Activated T-cell treated with anti-CD3 and anti-CD28 coated beads for 24 hours (primary cell): ENCODE results near the gene MYH1.

Source experiments
- DNase-seq: peaks from one replicate; pipeline ENCODE4 v3.0.0-alpha.2; 2020; ENCODE audit warnings: low read depth

MYH1 gene

GRCh38 chr17:10477701-10478100 is 40.6 kb downstream of the MYH1 start:
- no peak for DNase-seq

DNA sequence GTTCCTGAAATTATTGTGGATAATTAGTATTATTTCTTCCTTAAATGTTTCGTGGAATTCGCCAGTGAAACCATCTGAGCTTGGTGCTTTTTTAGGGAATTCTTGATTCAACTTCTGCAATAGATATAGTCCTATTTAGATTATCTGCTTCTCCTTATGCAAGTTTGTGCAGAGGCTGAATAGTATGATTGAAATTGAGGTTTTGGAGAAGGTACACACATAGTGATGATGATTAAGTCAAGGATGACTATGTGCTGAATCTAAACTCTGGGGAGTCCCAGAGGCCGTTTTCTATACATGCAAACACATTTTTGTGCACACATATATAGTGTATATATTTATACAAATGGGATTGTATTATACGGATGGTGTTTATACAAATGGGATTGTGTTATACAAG is 43.8 kb downstream of the MYH1 start:
- no peak for DNase-seq

DNA sequence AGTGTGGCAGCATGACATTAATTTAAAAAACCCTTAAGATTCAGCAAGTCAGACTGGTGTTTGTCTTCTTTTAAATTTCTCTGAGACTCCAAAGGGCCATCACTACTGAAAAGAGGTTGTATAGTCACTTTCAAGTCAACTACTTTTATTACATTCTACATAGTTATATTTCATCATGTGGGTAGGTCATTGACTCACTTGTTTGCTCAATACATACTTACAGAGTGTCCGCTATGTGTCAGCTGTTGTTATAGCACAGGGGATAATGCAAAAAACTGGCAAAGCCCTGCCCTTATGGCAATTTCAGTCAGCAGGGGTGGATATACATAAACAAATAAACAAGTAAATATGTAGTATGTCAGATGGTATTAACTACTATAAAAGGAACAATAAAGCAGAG is 46.5 kb downstream of the MYH1 start:
- DNase-seq, result no peak

GRCh38 chr17:10469459-10469858 is 48.9 kb downstream of the MYH1 start, which contains the start of gene MYH4:
Gene MYH4 (minus strand): TSS chr17:10469559. CDS start chr17:10466745, 2,814 bp downstream.
- no peak for DNase-seq

- DNase-seq, result no peak
These were observed 54.9 kb downstream of the MYH1 start for GRCh38 chr17:10463402-10463801.

DNA sequence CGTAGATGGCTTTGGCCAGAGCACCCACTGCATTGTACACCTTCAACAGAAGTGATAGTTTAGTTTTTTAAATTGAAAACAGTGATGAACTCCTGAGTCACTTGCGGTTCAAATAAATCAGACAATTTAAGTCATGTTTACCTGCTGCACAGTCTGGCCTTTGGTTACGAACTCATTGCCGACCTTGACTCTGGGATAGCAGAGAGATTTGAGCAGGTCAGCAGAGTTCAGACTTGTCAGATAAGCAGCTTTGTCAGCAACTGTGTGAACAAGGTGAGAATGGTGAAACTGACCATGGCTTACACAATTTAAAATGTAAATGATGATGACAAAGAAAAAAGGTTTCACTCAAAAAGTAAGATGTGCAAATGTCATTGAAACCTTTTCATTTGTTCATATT is 58.3 kb downstream of the MYH1 start:
- no peak for DNase-seq

GRCh38 chr17:10458701-10459100 is 59.6 kb downstream of the MYH1 start:
- no peak for DNase-seq

DNA sequence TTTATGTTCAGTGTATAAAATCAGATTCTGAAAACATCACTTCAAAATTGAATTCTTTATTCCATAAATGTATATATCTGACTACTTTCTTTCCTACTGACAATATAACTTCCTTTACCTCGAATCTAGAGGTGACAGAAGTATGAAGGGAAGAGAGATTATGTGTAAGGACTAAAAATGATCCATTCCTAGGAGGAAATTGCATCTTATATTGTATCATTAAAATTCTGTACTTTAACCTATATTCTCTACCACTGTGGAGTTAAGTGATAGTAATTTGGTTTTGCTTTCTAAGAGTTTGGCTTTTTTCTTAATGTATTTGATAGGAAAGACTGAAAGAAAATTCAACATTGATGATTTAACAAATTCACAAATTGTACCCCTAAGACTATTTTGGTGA is 60.4 kb downstream of the MYH1 start:
- DNase-seq, result no peak

DNA sequence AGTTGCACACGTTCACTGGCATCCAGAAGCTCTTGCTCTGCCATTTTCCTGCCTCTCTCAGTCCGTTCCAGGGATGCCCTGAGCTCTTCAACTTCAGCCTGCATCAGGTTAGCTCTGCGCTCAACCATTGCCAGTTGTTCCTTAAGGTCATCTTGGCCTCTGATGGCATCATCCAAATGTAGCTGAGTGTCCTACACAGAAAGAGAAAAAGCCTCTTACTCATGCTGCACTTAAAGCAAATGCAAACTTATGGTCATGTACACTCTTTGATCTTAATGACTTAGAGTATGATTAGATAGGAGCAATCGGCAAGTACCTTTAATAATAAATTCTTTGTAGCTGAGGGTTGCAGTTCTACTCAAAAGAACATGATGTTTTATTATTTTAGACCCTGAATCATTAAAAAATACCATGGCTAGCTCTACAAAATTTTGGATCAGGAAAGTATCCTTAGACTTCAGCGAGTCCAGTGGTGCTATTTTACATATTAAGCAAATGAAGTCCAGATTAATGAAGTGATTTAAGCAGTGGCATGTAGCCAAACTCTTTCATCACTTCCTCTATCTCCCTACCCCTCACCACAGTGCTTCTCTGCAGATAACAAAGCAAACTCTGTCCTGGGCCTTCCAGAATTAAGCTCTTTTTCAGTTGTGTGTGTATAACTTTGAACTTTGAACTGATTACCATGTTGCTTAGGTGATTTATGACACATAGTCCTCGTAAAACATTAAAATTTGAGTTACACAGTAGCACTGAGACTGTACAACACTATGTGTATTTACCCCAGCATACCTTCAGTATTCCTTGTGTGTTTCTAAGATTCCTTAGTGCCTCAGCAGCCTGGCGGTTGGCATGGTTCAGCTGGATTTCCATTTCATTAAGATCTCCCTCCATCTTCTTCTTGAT is 71.1 kb downstream of the MYH1 start:
- DNase-seq, result no peak
